ENCODE results near the gene OR2A2.

OR2A2 gene, protein sequence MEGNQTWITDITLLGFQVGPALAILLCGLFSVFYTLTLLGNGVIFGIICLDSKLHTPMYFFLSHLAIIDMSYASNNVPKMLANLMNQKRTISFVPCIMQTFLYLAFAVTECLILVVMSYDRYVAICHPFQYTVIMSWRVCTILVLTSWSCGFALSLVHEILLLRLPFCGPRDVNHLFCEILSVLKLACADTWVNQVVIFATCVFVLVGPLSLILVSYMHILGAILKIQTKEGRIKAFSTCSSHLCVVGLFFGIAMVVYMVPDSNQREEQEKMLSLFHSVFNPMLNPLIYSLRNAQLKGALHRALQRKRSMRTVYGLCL
- total RNA-seq: 0 reads per million in 9 experiments

DNA sequence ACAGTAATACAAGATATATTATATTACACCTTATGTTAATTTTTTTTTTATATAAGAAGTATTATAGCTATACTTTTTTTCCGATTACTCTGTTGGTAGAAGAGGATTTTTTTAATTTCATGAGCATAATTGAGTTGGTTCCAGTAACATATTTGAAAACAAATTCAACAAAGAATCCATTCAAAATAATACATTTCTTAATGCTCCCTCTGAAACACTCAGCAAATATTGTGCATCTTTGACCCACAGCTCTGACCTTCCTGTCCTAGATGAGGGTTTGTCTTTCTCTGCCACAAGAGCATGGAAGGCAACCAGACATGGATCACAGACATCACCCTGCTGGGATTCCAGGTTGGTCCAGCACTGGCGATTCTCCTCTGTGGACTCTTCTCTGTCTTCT lies at the start of gene OR2A2:
Gene OR2A2, plus strand, starts transcription at position 301 of the 400 bp plus-strand sequence. Its CDS starts 0 bp downstream, at position 301.
- Mint-ChIP-seq H3K36me3 (ENCODE audit: insufficient read depth) (no peaks in the 10 kb centered on the region), H3K27me3 (peaks cover 26 to 51% of the 10 kb centered on the region in 2 donors), H3K9me3 (no peaks in the 10 kb centered on the region), H3K4me3 (no peak within 1 kb of the TSS), H3K27ac (no peak within 1 kb of the TSS), H3K4me1 (ENCODE audit: low read depth in 2 of 2) (no peaks in the 10 kb centered on the region)
- no peak for DNase-seq
- ATAC-seq (replicated peaks): no peak

GRCh38 chr7:144063710-144064109 lies 45.7 kb upstream of the OR2A2 start:
- Mint-ChIP-seq H3K27me3 (peaks cover 41 to 49% of the 10 kb centered on the region in 2 donors), H3K4me1 (ENCODE audit: low read depth in 2 of 2) (no peaks in the 10 kb centered on the region), H3K9me3 (peaks cover 0 to 4% of the 10 kb centered on the region in 2 donors), H3K4me3 (no peak overlapping the region), H3K27ac (no peak overlapping the region), H3K36me3 (ENCODE audit: insufficient read depth) (no peaks in the 10 kb centered on the region)
- DNase-seq: no peak
- no peak for ATAC-seq (replicated peaks)

DNA sequence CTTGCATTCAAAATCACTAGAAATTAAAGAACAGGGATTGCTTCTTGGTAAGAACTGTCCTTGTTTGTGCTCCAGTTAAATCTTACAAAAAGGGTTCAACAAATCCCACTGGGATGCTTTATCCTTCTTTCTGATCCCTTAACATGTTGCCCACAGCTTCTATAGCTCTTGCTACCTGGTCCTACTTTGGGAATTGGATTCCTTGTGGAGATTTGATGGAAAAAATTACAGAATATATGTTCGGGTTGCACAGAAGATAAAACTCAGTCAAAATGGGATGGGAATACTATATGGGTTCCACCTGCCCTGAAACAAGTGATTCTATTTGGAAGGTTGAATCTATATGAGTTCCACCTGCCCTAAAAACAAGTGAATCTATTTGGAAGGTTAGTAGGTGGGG lies 39.9 kb upstream of the OR2A2 start, which contains the start of gene OR2A25:
Gene OR2A25, plus strand, starts transcription at position 301 of the 400 bp plus-strand sequence. CDS start 4,409 bp downstream, outside the sequence.
- H3K27me3 Mint-ChIP-seq: peaks cover 13 to 21% of the 10 kb centered on the region in 2 donors
- H3K9me3 Mint-ChIP-seq: no peaks in the 10 kb centered on the region
- H3K4me3 Mint-ChIP-seq: no peak within 1 kb of the TSS
- no peaks in the 10 kb centered on the region for H3K36me3 Mint-ChIP-seq (ENCODE audit: insufficient read depth)
- H3K27ac Mint-ChIP-seq: no peak within 1 kb of the TSS
- DNase-seq: no peak
- H3K4me1 Mint-ChIP-seq (ENCODE audit: low read depth in 2 of 2): no peaks in the 10 kb centered on the region
- no peak for ATAC-seq (replicated peaks)

GRCh38 chr7:144069953-144070352 lies 39.4 kb upstream of the OR2A2 start:
- Mint-ChIP-seq H3K4me1 (ENCODE audit: low read depth in 2 of 2) (no peaks in the 10 kb centered on the region), H3K27ac (no peak overlapping the region), H3K4me3 (no peak overlapping the region), H3K36me3 (ENCODE audit: insufficient read depth) (no peaks in the 10 kb centered on the region), H3K9me3 (no peaks in the 10 kb centered on the region), H3K27me3 (peaks cover 18 to 25% of the 10 kb centered on the region in 2 donors)
- ATAC-seq (replicated peaks) (no peak), DNase-seq (no peak)

- no peak for ATAC-seq (replicated peaks)
- H3K9me3 Mint-ChIP-seq: no peaks in the 10 kb centered on the region
- H3K4me1 Mint-ChIP-seq (ENCODE audit: low read depth in 2 of 2): no peaks in the 10 kb centered on the region
- no peaks in the 10 kb centered on the region for H3K36me3 Mint-ChIP-seq (ENCODE audit: insufficient read depth)
- H3K27ac Mint-ChIP-seq: no peak overlapping the region
- no peak for DNase-seq
- peaks cover 17% of the 10 kb centered on the region in 2 donors for H3K27me3 Mint-ChIP-seq
- no peak overlapping the region for H3K4me3 Mint-ChIP-seq
Measured at GRCh38 chr7:144074374-144074773, 35.0 kb upstream of the OR2A2 start.

DNA sequence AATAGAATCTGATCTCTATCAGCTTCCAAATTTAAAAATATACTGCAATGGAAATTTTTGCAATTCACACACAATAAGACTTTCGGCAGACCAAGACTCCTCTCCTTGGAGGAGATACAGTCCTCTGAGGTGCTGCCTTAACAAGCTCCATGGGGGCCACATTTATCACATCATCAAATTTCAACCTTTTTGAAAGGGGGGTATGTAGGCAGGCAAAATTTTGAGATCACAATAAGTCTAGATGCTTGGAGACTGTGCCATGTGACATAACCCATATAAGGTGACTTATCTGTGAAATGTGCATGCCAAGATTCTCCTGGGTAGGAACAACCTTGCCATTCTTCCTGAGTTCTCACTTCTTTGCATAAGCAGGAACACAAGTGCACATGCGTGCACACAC lies 23.4 kb upstream of the OR2A2 start, which contains the start of gene OR2A12:
Gene OR2A12, plus strand, starts transcription at position 301 of the 400 bp plus-strand sequence. CDS start 8,830 bp downstream, outside the sequence.
- peaks cover 11 to 13% of the 10 kb centered on the region in 2 donors for H3K27me3 Mint-ChIP-seq
- no peak for ATAC-seq (replicated peaks)
- DNase-seq: no peak
- H3K9me3 Mint-ChIP-seq: no peaks in the 10 kb centered on the region
- no peaks in the 10 kb centered on the region for H3K36me3 Mint-ChIP-seq (ENCODE audit: insufficient read depth)
- H3K4me1 Mint-ChIP-seq (ENCODE audit: low read depth in 2 of 2): no peaks in the 10 kb centered on the region
- no peak within 1 kb of the TSS for H3K4me3 Mint-ChIP-seq
- no peak within 1 kb of the TSS for H3K27ac Mint-ChIP-seq

GRCh38 chr7:144086730-144087129 lies 22.7 kb upstream of the OR2A2 start:
- Mint-ChIP-seq H3K36me3 (ENCODE audit: insufficient read depth) (no peaks in the 10 kb centered on the region), H3K27me3 (peaks cover 9 to 10% of the 10 kb centered on the region in 2 donors), H3K27ac (no peak overlapping the region), H3K4me3 (no peak overlapping the region), H3K9me3 (no peaks in the 10 kb centered on the region), H3K4me1 (ENCODE audit: low read depth in 2 of 2) (no peaks in the 10 kb centered on the region)
- ATAC-seq (replicated peaks): no peak
- no peak for DNase-seq

DNA sequence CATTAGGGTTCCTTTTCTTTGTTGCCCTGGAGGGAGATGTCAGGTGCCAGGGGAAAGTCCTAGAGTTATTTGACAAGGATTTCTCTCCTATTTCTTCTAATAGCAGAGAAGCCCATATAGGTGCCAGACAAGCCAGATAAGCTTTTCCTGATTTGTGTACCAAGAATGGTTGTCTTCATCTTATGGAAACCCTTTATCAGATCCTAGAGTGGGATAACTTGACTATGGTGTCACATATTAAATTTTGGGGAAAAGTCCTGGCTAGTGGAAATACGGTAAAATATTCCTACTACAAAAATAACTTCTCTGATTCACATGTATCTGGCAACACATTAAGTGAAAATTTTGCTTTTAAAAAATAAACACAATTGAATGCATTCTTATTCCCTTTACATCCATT lies 22.2 kb upstream of the OR2A2 start:
- no peak for ATAC-seq (replicated peaks)
- Mint-ChIP-seq H3K27me3 (peaks cover 4 to 5% of the 10 kb centered on the region in 2 donors), H3K27ac (no peak overlapping the region), H3K36me3 (ENCODE audit: insufficient read depth) (no peaks in the 10 kb centered on the region), H3K4me3 (no peak overlapping the region), H3K9me3 (peaks cover 0 to 3% of the 10 kb centered on the region in 2 donors), H3K4me1 (ENCODE audit: low read depth in 2 of 2) (no peaks in the 10 kb centered on the region)
- DNase-seq: no peak

GRCh38 chr7:144090667-144091066 lies 18.7 kb upstream of the OR2A2 start:
- Mint-ChIP-seq H3K36me3 (ENCODE audit: insufficient read depth) (no peaks in the 10 kb centered on the region), H3K4me1 (ENCODE audit: low read depth in 2 of 2) (no peaks in the 10 kb centered on the region), H3K27ac (no peak overlapping the region), H3K9me3 (peaks cover 0 to 6% of the 10 kb centered on the region in 2 donors), H3K4me3 (no peak overlapping the region), H3K27me3 (peaks cover 0 to 5% of the 10 kb centered on the region in 2 donors)
- ATAC-seq (replicated peaks) (no peak), DNase-seq (no peak)

DNA sequence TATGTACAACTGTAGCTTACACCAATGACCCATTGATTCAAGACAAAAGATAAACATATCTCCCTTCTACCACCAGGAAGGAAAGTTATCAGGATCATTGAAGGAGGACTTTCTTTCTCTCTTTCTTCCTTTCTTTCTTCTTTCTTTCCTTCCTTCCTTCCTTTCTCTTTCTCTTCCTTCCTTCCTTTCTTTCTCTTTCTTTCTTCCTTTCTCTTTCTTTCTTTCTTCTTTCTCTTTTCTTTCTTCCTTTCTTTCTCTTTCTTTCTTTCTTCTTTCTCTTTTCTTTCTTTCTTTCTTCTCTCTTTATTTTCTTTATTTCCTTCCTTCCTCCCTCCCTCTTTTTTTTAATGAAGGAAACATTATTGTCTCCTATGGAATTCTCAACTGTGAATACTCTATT lies 10.6 kb upstream of the OR2A2 start:
- H3K27ac Mint-ChIP-seq: no peak overlapping the region
- ATAC-seq (replicated peaks) (no peak), DNase-seq (no peak)
- no peak overlapping the region for H3K4me3 Mint-ChIP-seq
- peaks cover 29 to 48% of the 10 kb centered on the region in 2 donors for H3K27me3 Mint-ChIP-seq
- no peaks in the 10 kb centered on the region for H3K9me3 Mint-ChIP-seq
- no peaks in the 10 kb centered on the region for H3K4me1 Mint-ChIP-seq (ENCODE audit: low read depth in 2 of 2)
- H3K36me3 Mint-ChIP-seq (ENCODE audit: insufficient read depth): no peaks in the 10 kb centered on the region

DNA sequence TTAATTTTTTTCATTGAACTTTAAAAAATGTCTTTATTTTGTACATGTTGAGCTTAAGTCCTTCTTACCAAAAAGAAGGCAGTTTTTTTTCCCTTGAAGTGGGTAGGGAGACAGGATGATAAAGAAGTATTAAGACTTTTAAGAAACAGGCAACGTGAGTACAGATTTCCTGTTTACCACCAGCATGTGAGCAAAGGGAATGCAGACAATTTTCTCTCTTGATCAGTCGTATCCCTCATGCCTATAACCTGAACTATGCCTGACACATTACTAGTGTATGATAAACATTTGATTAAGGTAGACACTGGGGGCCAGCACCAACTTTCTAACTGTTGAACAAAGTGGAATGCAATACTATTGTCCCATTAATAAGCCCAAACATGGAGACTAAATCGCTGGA lies 8.8 kb upstream of the OR2A2 start:
- H3K27ac Mint-ChIP-seq: no peak overlapping the region
- H3K36me3 Mint-ChIP-seq (ENCODE audit: insufficient read depth): no peaks in the 10 kb centered on the region
- H3K27me3 Mint-ChIP-seq: peaks cover 40 to 47% of the 10 kb centered on the region in 2 donors
- H3K9me3 Mint-ChIP-seq: no peaks in the 10 kb centered on the region
- ATAC-seq (replicated peaks) (no peak), DNase-seq (no peak)
- no peaks in the 10 kb centered on the region for H3K4me1 Mint-ChIP-seq (ENCODE audit: low read depth in 2 of 2)
- H3K4me3 Mint-ChIP-seq: no peak overlapping the region

- DNase-seq (no peak), ATAC-seq (replicated peaks) (no peak)
- H3K27ac Mint-ChIP-seq: no peak overlapping the region
- H3K4me3 Mint-ChIP-seq: no peak overlapping the region
- H3K36me3 Mint-ChIP-seq (ENCODE audit: insufficient read depth): no peaks in the 10 kb centered on the region
- peaks cover 32 to 41% of the 10 kb centered on the region in 2 donors for H3K27me3 Mint-ChIP-seq
- H3K9me3 Mint-ChIP-seq: no peaks in the 10 kb centered on the region
- no peaks in the 10 kb centered on the region for H3K4me1 Mint-ChIP-seq (ENCODE audit: low read depth in 2 of 2)
Measured at GRCh38 chr7:144102041-144102440, 7.3 kb upstream of the OR2A2 start.

DNA sequence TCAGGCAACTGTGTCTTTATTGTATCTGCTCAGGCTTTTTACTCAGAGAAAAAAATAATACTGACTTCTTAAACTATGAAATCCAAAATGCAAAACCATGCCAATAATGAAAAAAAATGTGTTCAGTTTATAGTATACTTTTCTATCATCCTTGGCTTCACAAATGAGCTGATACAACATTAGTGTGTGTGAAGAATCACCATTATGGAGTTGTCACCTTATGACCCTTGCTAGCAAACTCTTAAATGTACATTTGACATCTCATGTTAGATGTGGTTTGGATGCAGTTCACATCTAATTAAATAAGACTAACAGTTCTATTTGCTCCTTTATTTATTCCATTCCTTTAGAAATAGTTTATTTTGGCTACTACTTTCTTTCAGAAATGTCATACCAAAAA lies 4.2 kb upstream of the OR2A2 start:
- Mint-ChIP-seq H3K4me3 (no peak overlapping the region), H3K27me3 (peaks cover 37 to 46% of the 10 kb centered on the region in 2 donors), H3K4me1 (ENCODE audit: low read depth in 2 of 2) (no peaks in the 10 kb centered on the region), H3K27ac (no peak overlapping the region), H3K9me3 (no peaks in the 10 kb centered on the region), H3K36me3 (ENCODE audit: insufficient read depth) (no peaks in the 10 kb centered on the region)
- DNase-seq (no peak), ATAC-seq (replicated peaks) (no peak)

DNA sequence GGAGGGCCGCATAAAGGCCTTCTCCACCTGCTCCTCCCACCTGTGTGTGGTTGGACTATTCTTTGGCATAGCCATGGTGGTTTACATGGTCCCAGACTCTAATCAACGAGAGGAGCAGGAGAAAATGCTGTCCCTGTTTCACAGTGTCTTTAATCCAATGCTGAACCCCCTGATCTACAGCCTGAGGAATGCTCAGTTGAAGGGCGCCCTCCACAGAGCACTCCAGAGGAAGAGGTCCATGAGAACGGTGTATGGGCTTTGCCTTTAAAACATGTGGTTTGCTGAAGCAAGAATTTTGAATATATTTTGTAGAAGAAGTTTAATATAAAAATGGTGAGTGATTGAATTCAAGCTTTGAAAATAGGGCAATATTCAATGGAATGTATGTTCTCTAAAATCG lies 889 bp downstream of the OR2A2 start:
- H3K27ac Mint-ChIP-seq: no peak overlapping the region
- no peaks in the 10 kb centered on the region for H3K36me3 Mint-ChIP-seq (ENCODE audit: insufficient read depth)
- no peak for DNase-seq
- H3K4me1 Mint-ChIP-seq (ENCODE audit: low read depth in 2 of 2): no peaks in the 10 kb centered on the region
- peaks cover 26 to 45% of the 10 kb centered on the region in 2 donors for H3K27me3 Mint-ChIP-seq
- no peaks in the 10 kb centered on the region for H3K9me3 Mint-ChIP-seq
- no peak for ATAC-seq (replicated peaks)
- H3K4me3 Mint-ChIP-seq: no peak overlapping the region

Data from effector memory CD8-positive, alpha-beta T cell (primary cell).